Peyer's patch (tissue), 4 donors: Measurements from ENCODE around the gene DCAKD.

Experiments used
- CTCF ChIP-seq, 6 experiments: fragments of 450-650 bp in 4 of 6; fragments of 200-600 bp in 2 of 6; sonication (generic) in 1 of 6; IDR thresholded peaks; one replicate each; pipeline ENCODE4 v1.5.1; 2017 to 2019; ENCODE audit warnings: antibody characterized with exemption in 6 of 6, mild to moderate bottlenecking in 3 of 6, moderate library complexity in 1 of 6
- POLR2A ChIP-seq, 2 donors: fragments of 450-650 bp; IDR thresholded peaks; one replicate each; pipeline ENCODE4 v1.5.1; 2017; ENCODE audit warnings: antibody characterized with exemption in 2 of 2, mild to moderate bottlenecking in 2 of 2, moderate library complexity in 2 of 2

DNA sequence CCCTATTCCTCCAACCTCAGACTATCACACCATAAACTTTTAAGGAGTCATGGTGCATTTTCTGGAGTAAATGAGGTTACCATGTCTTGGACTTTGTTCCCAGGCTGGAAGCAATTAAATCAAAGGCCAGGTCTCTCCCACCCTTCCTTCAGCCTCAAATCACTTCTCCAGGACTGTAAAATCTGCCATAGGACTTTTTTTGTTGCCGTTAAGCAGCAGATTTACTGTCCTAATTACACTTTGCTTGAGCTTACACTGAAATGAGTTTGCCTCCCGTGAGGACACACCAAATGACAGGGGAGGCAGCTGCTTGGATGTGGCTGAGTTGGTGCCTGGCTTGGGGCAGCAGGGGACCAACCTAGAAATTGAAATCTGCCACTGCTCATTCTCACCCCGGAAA is 14.7 kb downstream of the DCAKD start:
- no peak for TF ChIP-seq CTCF (IDR thresholded peaks at IDR 0.05)
- TF ChIP-seq POLR2A (IDR thresholded peaks at IDR 0.05) = no peak
